ENCODE results near the gene TPST2.

The TPST2 gene

GRCh38 chr22:26487996-26488395, 101.9 kb downstream of the TPST2 start:
- ChIA-PET POLR2A (no interaction called here), CTCF (no interaction called here)
- no peak for DNase-seq (ENCODE audit: extremely low spot score)
- no peak for TF ChIP-seq PKNOX1 (IDR thresholded peaks at IDR 0.05)
- TF ChIP-seq HDGF (IDR thresholded peaks at IDR 0.05; ENCODE audit: borderline replicate concordance) = no peak
- TF ChIP-seq NFRKB (IDR thresholded peaks at IDR 0.05) = no peak
- TF ChIP-seq SP1 (IDR thresholded peaks at IDR 0.05) = no peak
- no peak for TF ChIP-seq BHLHE40 (IDR thresholded peaks at IDR 0.05; ENCODE audit: borderline replicate concordance)
- TF ChIP-seq FOXK2 (IDR thresholded peaks at IDR 0.05) = no peak
- no peak for TF ChIP-seq ELF4 (IDR thresholded peaks at IDR 0.05)
- TF ChIP-seq ZNF384 (IDR thresholded peaks at IDR 0.05) = no peak
- no peak for TF ChIP-seq SUZ12 (IDR thresholded peaks at IDR 0.05)
- TF ChIP-seq FOXM1 (IDR thresholded peaks at IDR 0.05; ENCODE audit: borderline replicate concordance) = no peak
- no peak for TF ChIP-seq CTBP1 (IDR thresholded peaks at IDR 0.05; ENCODE audit: borderline replicate concordance)
- TF ChIP-seq L3MBTL2 (conservative IDR thresholded peaks at IDR 0.05) = no peak
- TF ChIP-seq LEF1 (IDR thresholded peaks at IDR 0.05; ENCODE audit: borderline replicate concordance) = no peak
- TF ChIP-seq TARDBP (IDR thresholded peaks at IDR 0.05) = no peak
- no peak for TF ChIP-seq ARNT (IDR thresholded peaks at IDR 0.05)
- TF ChIP-seq FOXA1 (IDR thresholded peaks at IDR 0.05) = no peak

GRCh38 chr22:26486394-26486793, 103.5 kb downstream of the TPST2 start:
- CTCF ChIA-PET = no interaction called here
- DNase-seq (ENCODE audit: extremely low spot score) = no peak
- POLR2A ChIA-PET = no interaction called here
- no peak for TF ChIP-seq ELF4 (IDR thresholded peaks at IDR 0.05)
- TF ChIP-seq ARNT (IDR thresholded peaks at IDR 0.05) = no peak
- TF ChIP-seq FOXA1 (IDR thresholded peaks at IDR 0.05) = no peak
- TF ChIP-seq LEF1 (IDR thresholded peaks at IDR 0.05; ENCODE audit: borderline replicate concordance) = no peak
- TF ChIP-seq NFRKB (IDR thresholded peaks at IDR 0.05) = no peak
- TF ChIP-seq PKNOX1 (IDR thresholded peaks at IDR 0.05) = no peak
- no peak for TF ChIP-seq HDGF (IDR thresholded peaks at IDR 0.05; ENCODE audit: borderline replicate concordance)
- TF ChIP-seq FOXM1 (IDR thresholded peaks at IDR 0.05; ENCODE audit: borderline replicate concordance) = no peak
- no peak for TF ChIP-seq BHLHE40 (IDR thresholded peaks at IDR 0.05; ENCODE audit: borderline replicate concordance)
- no peak for TF ChIP-seq CTBP1 (IDR thresholded peaks at IDR 0.05; ENCODE audit: borderline replicate concordance)
- no peak for TF ChIP-seq ZNF384 (IDR thresholded peaks at IDR 0.05)
- TF ChIP-seq SUZ12 (IDR thresholded peaks at IDR 0.05) = no peak
- no peak for TF ChIP-seq FOXK2 (IDR thresholded peaks at IDR 0.05)
- TF ChIP-seq TARDBP (IDR thresholded peaks at IDR 0.05) = no peak

- DNase-seq (ENCODE audit: extremely low spot score) = no peak
- ChIA-PET POLR2A (no interaction called here), CTCF (no interaction called here)
- TF ChIP-seq SUZ12 (IDR thresholded peaks at IDR 0.05) (no peak), FOXA1 (IDR thresholded peaks at IDR 0.05) (no peak), NFRKB (IDR thresholded peaks at IDR 0.05) (no peak), LEF1 (IDR thresholded peaks at IDR 0.05; ENCODE audit: borderline replicate concordance) (no peak), PKNOX1 (IDR thresholded peaks at IDR 0.05) (no peak), CTBP1 (IDR thresholded peaks at IDR 0.05; ENCODE audit: borderline replicate concordance) (no peak), TARDBP (IDR thresholded peaks at IDR 0.05) (no peak), FOXM1 (IDR thresholded peaks at IDR 0.05; ENCODE audit: borderline replicate concordance) (no peak), BHLHE40 (IDR thresholded peaks at IDR 0.05; ENCODE audit: borderline replicate concordance) (no peak), ARNT (IDR thresholded peaks at IDR 0.05) (no peak), HDGF (IDR thresholded peaks at IDR 0.05; ENCODE audit: borderline replicate concordance) (no peak), FOXK2 (IDR thresholded peaks at IDR 0.05) (no peak), SP1 (IDR thresholded peaks at IDR 0.05) (no peak), ELF4 (IDR thresholded peaks at IDR 0.05) (no peak)
Measured at GRCh38 chr22:26485806-26486390, 104.0 kb downstream of the TPST2 start.

DNA sequence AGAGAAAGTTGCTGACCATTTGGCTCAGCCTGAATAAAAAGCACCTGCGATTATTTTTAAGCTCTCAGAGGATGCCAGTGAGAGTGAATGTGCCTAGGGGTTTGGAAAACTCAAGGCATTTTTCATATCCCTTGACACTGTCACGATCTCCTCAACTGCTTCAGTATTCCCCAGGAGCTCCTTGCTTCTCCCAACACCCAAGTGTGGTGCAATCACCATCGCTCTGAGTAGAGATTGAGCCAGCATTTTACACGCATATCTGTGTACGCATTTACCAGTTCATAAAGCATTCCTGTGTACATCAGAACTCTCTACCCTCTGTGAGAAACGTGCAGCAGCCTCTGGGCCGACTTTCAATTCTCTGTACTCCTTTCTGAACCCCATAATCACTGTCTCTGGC, 104.9 kb downstream of the TPST2 start:
- TF ChIP-seq ELF4 (IDR thresholded peaks at IDR 0.05) (no peak), FOXK2 (IDR thresholded peaks at IDR 0.05) (no peak), ZNF384 (IDR thresholded peaks at IDR 0.05) (no peak), PKNOX1 (IDR thresholded peaks at IDR 0.05) (no peak)
- DNase-seq (ENCODE audit: extremely low spot score) = no peak
- ChIA-PET POLR2A (interaction anchor here (1.1 to 2.3 kb wide), 4 partner anchors 18 to 65 kb away, joined by 3 to 14 read pairs (median 8); partner anchors contain the start of gene TFIP11), CTCF (no interaction called here)

GRCh38 chr22:26484360-26484706, 105.6 kb downstream of the TPST2 start:
- DNase-seq (ENCODE audit: extremely low spot score) = no peak
- ChIA-PET CTCF (no interaction called here), POLR2A (interaction anchor here (1.1 to 2.3 kb wide), 9 partner anchors 18 to 191 kb away, joined by 3 to 14 read pairs (median 6); partner anchors contain the start of gene TFIP11)
- TF ChIP-seq L3MBTL2 (conservative IDR thresholded peaks at IDR 0.05) = peak; percentile 54
- no peak for TF ChIP-seq TARDBP (IDR thresholded peaks at IDR 0.05)
- TF ChIP-seq HDGF (IDR thresholded peaks at IDR 0.05; ENCODE audit: borderline replicate concordance) = no peak
- no peak for TF ChIP-seq SUZ12 (IDR thresholded peaks at IDR 0.05)
- TF ChIP-seq ELF4 (IDR thresholded peaks at IDR 0.05) = no peak
- 0 out of 2 replicates have a peak, but pooled peaks have one; percentile 50 for TF ChIP-seq FOXK2 (IDR thresholded peaks at IDR 0.05)
